HEK293T (cell line): ENCODE data around the gene PLEKHA6.

ENCODE experiments used
- BHLHE40 ChIP-seq: fragments of 450-650 bp; IDR thresholded peaks from 2 replicates; pipeline ENCODE4 v1.6.1; 2016; ENCODE audit warnings: mild to moderate bottlenecking, moderate library complexity, borderline replicate concordance
- CTBP1 ChIP-seq: fragments of 450-650 bp; IDR thresholded peaks from 2 replicates; pipeline ENCODE4 v1.6.1; 2016; ENCODE audit warnings: borderline replicate concordance
- ELF4 ChIP-seq: fragments of 450-650 bp; IDR thresholded peaks from 2 replicates; pipeline ENCODE4 v1.6.1; 2017; ENCODE audit warnings: antibody characterized with exemption
- FOXA1 ChIP-seq: fragments of 450-650 bp; IDR thresholded peaks from 2 replicates; pipeline ENCODE4 v1.6.1; 2016; ENCODE audit warnings: mild to moderate bottlenecking
- FOXK2 ChIP-seq: fragments of 450-650 bp; IDR thresholded peaks from 2 replicates; pipeline ENCODE4 v1.6.1; 2016; ENCODE audit warnings: mild to moderate bottlenecking
- FOXM1 ChIP-seq: fragments of 450-650 bp; IDR thresholded peaks from 2 replicates; pipeline ENCODE4 v1.6.1; 2017; ENCODE audit warnings: mild to moderate bottlenecking, borderline replicate concordance
- L3MBTL2 ChIP-seq: fragments of 450-650 bp; conservative IDR thresholded peaks from 2 replicates; pipeline ENCODE4 v1.6.1; 2016; ENCODE audit warnings: mild to moderate bottlenecking
- LEF1 ChIP-seq: fragments of 450-650 bp; IDR thresholded peaks from 2 replicates; pipeline ENCODE4 v1.6.1; 2017; ENCODE audit warnings: mild to moderate bottlenecking, borderline replicate concordance
- NFRKB ChIP-seq: fragments of 450-650 bp; IDR thresholded peaks from 2 replicates; pipeline ENCODE4 v1.6.1; 2016; ENCODE audit warnings: mild to moderate bottlenecking, moderate library complexity
- PKNOX1 ChIP-seq: fragments of 450-650 bp; IDR thresholded peaks from 2 replicates; pipeline ENCODE4 v1.6.1; 2016
- SP1 ChIP-seq: fragments of 450-650 bp; IDR thresholded peaks from 2 replicates; pipeline ENCODE4 v1.6.1; 2017
- SUZ12 ChIP-seq: fragments of 450-650 bp; IDR thresholded peaks from 2 replicates; pipeline ENCODE4 v1.6.1; 2016; ENCODE audit warnings: mild to moderate bottlenecking
- TARDBP ChIP-seq: fragments of 450-650 bp; IDR thresholded peaks from 2 replicates; pipeline ENCODE4 v1.6.1; 2016

GRCh38 chr1:204307334-204307883 lies 52.3 kb downstream of the PLEKHA6 start:
- TF ChIP-seq SUZ12 (no peak), SP1 (no peak), NFRKB (no peak), L3MBTL2 (no peak), FOXK2 (no peak), LEF1 (no peak), BHLHE40 (no peak), FOXM1 (no peak), ELF4 (no peak), FOXA1 (no peak), PKNOX1 (no peak), CTBP1 (no peak), TARDBP (no peak)
